ENCODE measurements around the gene LGALS3. TPM values are rescaled to one million over a fixed set of nuclear protein-coding genes. Genes with fewer than 3 reads are reported as not detected.

Gene LGALS3
- total and polyA plus RNA-seq, 4 donors: 6.9 to 20.8 (median 10.7) TPM

DNA sequence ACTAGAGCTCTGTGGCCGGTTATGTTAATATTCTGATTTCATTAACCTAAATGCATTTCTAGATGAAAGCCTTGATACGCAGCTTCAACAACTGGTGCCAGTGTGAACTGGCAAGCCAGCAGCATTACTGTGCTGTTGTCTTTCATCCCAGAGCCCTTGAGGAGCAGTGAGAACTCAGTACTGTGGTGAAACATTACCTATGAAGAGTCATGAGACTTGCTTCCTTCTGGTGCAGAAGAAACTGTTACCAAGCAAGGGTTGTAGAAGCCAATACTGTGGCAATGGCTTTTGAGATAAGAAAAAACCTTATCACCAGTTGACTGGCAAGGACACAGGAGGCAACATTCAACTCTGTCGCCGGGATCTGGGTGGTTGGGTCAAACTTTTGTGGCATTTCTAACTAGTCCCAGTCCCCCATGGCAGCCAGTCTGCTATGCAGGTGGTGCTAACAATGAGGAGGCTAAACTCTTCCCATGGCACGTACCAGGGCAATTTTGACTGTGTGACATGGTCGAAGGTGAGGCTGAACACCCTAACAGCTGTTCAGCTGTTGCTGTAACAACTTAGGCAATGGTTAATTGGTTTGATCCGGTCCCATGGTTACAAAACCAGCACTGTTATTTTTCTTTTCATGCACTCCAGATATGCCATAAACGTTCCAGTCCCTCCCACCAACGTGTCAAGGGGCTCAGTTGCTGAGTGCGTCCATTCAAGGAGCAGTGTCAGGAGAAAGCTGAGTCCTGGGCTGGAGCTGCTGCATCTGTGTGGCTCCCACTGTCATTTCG is 12.6 kb upstream of the LGALS3 start:
- Histone ChIP-seq H3K4me3 (ENCODE audit: low read depth in 1 of 3, low read length in 3 of 3) (no peak overlapping the region), H3K27ac (ENCODE audit: low read depth in 1 of 2, low read length in 2 of 2) (no peak overlapping the region), H3K36me3 (ENCODE audit: control insufficient read depth in 4 of 4, insufficient read depth in 3 of 4, low read depth in 1 of 4, low read length in 3 of 4) (no peaks in the 10 kb centered on the region), H3K9ac (ENCODE audit: low read depth in 1 of 2, low read length in 2 of 2) (no peak overlapping the region), H3K4me1 (ENCODE audit: control insufficient read depth in 4 of 4, insufficient read depth in 4 of 4, low read length in 3 of 4) (no peaks in the 10 kb centered on the region), H3K9me3 (ENCODE audit: control insufficient read depth in 4 of 4, low read length in 3 of 4) (no peaks in the 10 kb centered on the region), H3K27me3 (ENCODE audit: control insufficient read depth in 4 of 4, insufficient read depth in 4 of 4, low read length in 3 of 4) (no peaks in the 10 kb centered on the region)
- TF ChIP-seq NR2F2 (IDR thresholded peaks at IDR 0.05) (no peak), RAD21 (IDR thresholded peaks at IDR 0.05) (no peak), JUND (IDR thresholded peaks at IDR 0.05) (no peak), FOXA2 (IDR thresholded peaks at IDR 0.05) (no peak), FOXA1 (IDR thresholded peaks at IDR 0.05) (no peak), ATF3 (IDR thresholded peaks at IDR 0.05) (no peak), YY1 (IDR thresholded peaks at IDR 0.05) (no peak), SP1 (IDR thresholded peaks at IDR 0.05) (no peak), EGR1 (IDR thresholded peaks at IDR 0.05; ENCODE audit: low read depth in 2 of 2) (no peak), HNF4A (conservative IDR thresholded peaks at IDR 0.05) (no peak), GABPA (IDR thresholded peaks at IDR 0.05 in 1 of 2, conservative IDR thresholded peaks at IDR 0.05 in 1 of 2) (no peak)
- WGBS: 68% methylated on average over 11 of the region's 11 CpGs
- no peak for DNase-seq (ENCODE audit: low spot score)

DNA sequence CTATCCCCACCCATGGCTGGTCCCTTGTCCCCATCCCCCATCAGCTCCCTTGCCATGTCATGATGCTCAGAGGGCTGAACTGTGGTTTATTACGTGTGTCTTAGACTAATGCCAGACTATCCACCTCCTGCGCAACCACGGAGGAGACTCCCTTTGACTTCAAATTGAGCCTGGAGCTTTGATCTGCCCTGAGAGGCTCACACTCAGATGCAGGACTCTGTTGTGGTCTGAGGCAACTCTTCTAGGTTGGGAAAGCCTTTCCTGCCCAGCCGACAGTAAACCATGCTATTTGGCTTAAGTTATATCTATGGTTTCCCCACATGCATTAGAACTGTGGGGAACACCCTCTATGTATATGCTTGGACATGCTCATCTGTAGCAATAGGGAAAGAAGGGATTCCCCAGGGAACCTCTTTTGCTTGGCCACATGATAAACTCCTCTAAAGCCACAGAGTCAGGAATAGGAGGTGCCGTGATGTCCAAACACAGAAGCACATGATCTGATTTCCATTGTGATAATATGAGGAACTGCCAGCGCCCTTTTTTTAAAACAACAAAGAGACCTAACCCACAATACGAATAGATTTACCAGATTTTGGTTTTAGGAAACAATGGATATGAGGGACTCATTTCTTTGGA is 11.1 kb upstream of the LGALS3 start:
- 81% methylated on average over 7 of the region's 7 CpGs for WGBS
- no peaks in the 10 kb centered on the region for H3K27me3 ChIP-seq (ENCODE audit: control insufficient read depth in 4 of 4, insufficient read depth in 4 of 4, low read length in 3 of 4)
- H3K4me1 ChIP-seq (ENCODE audit: control insufficient read depth in 4 of 4, insufficient read depth in 4 of 4, low read length in 3 of 4): no peaks in the 10 kb centered on the region
- H3K4me3 ChIP-seq (ENCODE audit: low read depth in 1 of 3, low read length in 3 of 3): no peak overlapping the region
- no peaks in the 10 kb centered on the region for H3K36me3 ChIP-seq (ENCODE audit: control insufficient read depth in 4 of 4, insufficient read depth in 3 of 4, low read depth in 1 of 4, low read length in 3 of 4)
- no peak overlapping the region for H3K9ac ChIP-seq (ENCODE audit: low read depth in 1 of 2, low read length in 2 of 2)
- TF ChIP-seq HNF4G (IDR thresholded peaks at IDR 0.05) (no peak), NR2F2 (IDR thresholded peaks at IDR 0.05) (no peak), ATF3 (IDR thresholded peaks at IDR 0.05) (no peak), GABPA (IDR thresholded peaks at IDR 0.05 in 1 of 2, conservative IDR thresholded peaks at IDR 0.05 in 1 of 2) (no peak), CTCF (IDR thresholded peaks at IDR 0.05; ENCODE audit: low read depth, low read length, missing input control) (no peak), HNF4A (conservative IDR thresholded peaks at IDR 0.05) (no peak), JUND (IDR thresholded peaks at IDR 0.05) (no peak), YY1 (IDR thresholded peaks at IDR 0.05) (no peak), FOXA2 (IDR thresholded peaks at IDR 0.05) (no peak)
- H3K27ac ChIP-seq (ENCODE audit: low read depth in 1 of 2, low read length in 2 of 2): no peak overlapping the region
- no peak for DNase-seq (ENCODE audit: low spot score)
- no peaks in the 10 kb centered on the region for H3K9me3 ChIP-seq (ENCODE audit: control insufficient read depth in 4 of 4, low read length in 3 of 4)

GRCh38 chr14:55118761-55119160 is 10.3 kb upstream of the LGALS3 start:
- H3K27ac ChIP-seq (ENCODE audit: low read depth in 1 of 2, low read length in 2 of 2): peak overlapping the region; percentile 8 to 44
- WGBS: 72% methylated on average over 3 of the region's 3 CpGs
- no peaks in the 10 kb centered on the region for H3K9me3 ChIP-seq (ENCODE audit: control insufficient read depth in 4 of 4, low read length in 3 of 4)
- H3K27me3 ChIP-seq (ENCODE audit: control insufficient read depth in 4 of 4, insufficient read depth in 4 of 4, low read length in 3 of 4): no peaks in the 10 kb centered on the region
- H3K36me3 ChIP-seq (ENCODE audit: control insufficient read depth in 4 of 4, insufficient read depth in 3 of 4, low read depth in 1 of 4, low read length in 3 of 4): no peaks in the 10 kb centered on the region
- no peak overlapping the region for H3K9ac ChIP-seq (ENCODE audit: low read depth in 1 of 2, low read length in 2 of 2)
- H3K4me3 ChIP-seq (ENCODE audit: low read depth in 1 of 3, low read length in 3 of 3): no peak overlapping the region
- no peak for DNase-seq (ENCODE audit: low spot score)
- no peak for TF ChIP-seq FOXA1 (IDR thresholded peaks at IDR 0.05)
- TF ChIP-seq FOXA2 (IDR thresholded peaks at IDR 0.05): no peak
- no peak for TF ChIP-seq MAX (IDR thresholded peaks at IDR 0.05)
- TF ChIP-seq CTCF (IDR thresholded peaks at IDR 0.05; ENCODE audit: low read depth, low read length, missing input control): no peak
- no peak for TF ChIP-seq RXRA (IDR thresholded peaks at IDR 0.05)
- TF ChIP-seq JUND (IDR thresholded peaks at IDR 0.05): no peak
- TF ChIP-seq EGR1 (IDR thresholded peaks at IDR 0.05; ENCODE audit: low read depth in 2 of 2): no peak
- no peak for TF ChIP-seq TAF1 (conservative IDR thresholded peaks at IDR 0.05)
- TF ChIP-seq ATF3 (IDR thresholded peaks at IDR 0.05): no peak
- no peak for TF ChIP-seq HNF4G (IDR thresholded peaks at IDR 0.05)
- no peak for TF ChIP-seq NR2F2 (IDR thresholded peaks at IDR 0.05)
- no peak for TF ChIP-seq YY1 (IDR thresholded peaks at IDR 0.05)
- no peaks in the 10 kb centered on the region for H3K4me1 ChIP-seq (ENCODE audit: control insufficient read depth in 4 of 4, insufficient read depth in 4 of 4, low read length in 3 of 4)
